Duodenal mucosa (tissue), 2 donors: ENCODE measurements around the gene ROPN1.
"Not testable (repeated sequence)": the region's sequence is repeated elsewhere in the genome, so short reads cannot be mapped to it uniquely, and the experiment has no call there.

ENCODE experiments used
- H3K27ac ChIP-seq: one replicate; pipeline ENCODE4 v1.7.0; 2013; ENCODE audit warnings: low read depth, low read length
- H3K27me3 ChIP-seq, 2 donors: one replicate each; pipeline ENCODE4 v1.7.0; 2013; ENCODE audit warnings: low read length in 2 of 2, control low read depth in 1 of 2; ENCODE audit not compliant: insufficient read depth in 2 of 2, control insufficient read depth in 1 of 2
- H3K36me3 ChIP-seq, 2 donors: one replicate each; pipeline ENCODE4 v1.7.0; 2013; ENCODE audit warnings: low read length in 2 of 2, control low read depth in 1 of 2; ENCODE audit not compliant: insufficient read depth in 2 of 2, control insufficient read depth in 1 of 2
- H3K4me1 ChIP-seq, 2 donors: one replicate each; pipeline ENCODE4 v1.7.0; 2013; ENCODE audit warnings: low read length in 2 of 2, control low read depth in 1 of 2; ENCODE audit not compliant: insufficient read depth in 2 of 2, control insufficient read depth in 1 of 2
- H3K4me3 ChIP-seq, 2 donors: one replicate each; pipeline ENCODE4 v1.7.0; 2013; ENCODE audit warnings: low read length in 2 of 2, low read depth in 1 of 2
- H3K9ac ChIP-seq, 2 donors: one replicate each; pipeline ENCODE4 v1.7.0; 2013; ENCODE audit warnings: low read length in 2 of 2, low read depth in 1 of 2
- H3K9me3 ChIP-seq, 2 donors: one replicate each; pipeline ENCODE4 v1.7.0; 2013; ENCODE audit warnings: low read length in 2 of 2, control low read depth in 1 of 2; ENCODE audit not compliant: control insufficient read depth in 1 of 2

The ROPN1 gene

DNA sequence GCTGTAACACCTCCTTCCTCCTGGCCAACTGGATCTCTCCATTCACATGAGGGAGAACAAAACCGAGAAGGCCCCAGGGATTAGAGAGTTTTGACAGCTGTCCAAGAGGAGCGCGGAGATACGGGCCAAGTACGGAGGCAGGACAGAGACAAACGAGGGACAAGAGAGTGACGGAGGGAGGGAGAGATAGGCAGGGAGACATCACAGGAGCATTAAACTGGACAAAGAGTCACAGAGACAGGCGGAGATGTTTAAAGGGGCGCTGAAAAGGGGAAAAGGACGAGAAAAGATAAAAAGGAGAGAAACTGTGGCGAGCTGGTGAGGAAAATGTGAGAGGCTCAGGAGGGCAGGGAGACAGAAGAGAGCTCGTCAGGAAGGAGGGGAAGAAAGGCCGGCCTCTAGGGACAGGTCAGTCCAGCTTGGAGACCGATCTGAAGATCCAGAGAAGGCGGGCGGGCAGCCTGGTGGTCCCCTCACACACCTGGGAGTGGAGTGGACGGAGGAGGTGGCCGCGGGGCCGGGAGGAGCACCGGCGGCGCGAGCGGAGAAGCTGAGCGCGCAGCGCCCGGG, 40.5 kb upstream of the ROPN1 start:
- peaks cover 32 to 49% of the 10 kb centered on the region in 2 donors for H3K27me3 ChIP-seq
- no peaks in the 10 kb centered on the region for H3K9me3 ChIP-seq
- no peaks in the 10 kb centered on the region for H3K36me3 ChIP-seq
- no peak overlapping the region for H3K27ac ChIP-seq
- H3K4me1 ChIP-seq: peaks cover 0 to 7% of the 10 kb centered on the region in 2 donors
- peak overlapping the region; percentile 55 to 61 for H3K4me3 ChIP-seq
- peak overlapping the region; percentile 15 to 35 for H3K9ac ChIP-seq

DNA sequence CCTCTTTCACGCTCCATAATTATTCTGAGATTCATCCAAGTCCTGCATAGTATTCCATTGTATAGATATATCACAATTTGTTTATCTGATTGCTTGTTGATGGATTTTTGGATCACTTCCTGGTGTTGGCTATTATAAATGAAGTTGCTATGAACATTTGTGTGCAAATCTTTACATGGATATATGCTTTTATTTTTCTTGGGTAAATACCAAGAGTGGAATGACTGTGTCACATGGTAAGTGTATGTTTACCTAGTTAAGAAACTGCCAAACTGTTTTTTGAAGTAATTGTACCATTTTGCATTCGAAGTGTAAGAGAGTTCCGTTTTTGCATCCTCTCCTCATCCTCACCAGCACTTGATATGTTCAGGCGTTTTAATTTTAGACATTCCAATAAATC, 34.6 kb upstream of the ROPN1 start:
- no peak overlapping the region for H3K27ac ChIP-seq
- no peak overlapping the region for H3K4me3 ChIP-seq
- no peaks in the 10 kb centered on the region for H3K36me3 ChIP-seq
- H3K4me1 ChIP-seq: no peaks in the 10 kb centered on the region
- H3K9me3 ChIP-seq: no peaks in the 10 kb centered on the region
- H3K9ac ChIP-seq: no peak overlapping the region
- peaks cover 3 to 5% of the 10 kb centered on the region in 2 donors for H3K27me3 ChIP-seq

DNA sequence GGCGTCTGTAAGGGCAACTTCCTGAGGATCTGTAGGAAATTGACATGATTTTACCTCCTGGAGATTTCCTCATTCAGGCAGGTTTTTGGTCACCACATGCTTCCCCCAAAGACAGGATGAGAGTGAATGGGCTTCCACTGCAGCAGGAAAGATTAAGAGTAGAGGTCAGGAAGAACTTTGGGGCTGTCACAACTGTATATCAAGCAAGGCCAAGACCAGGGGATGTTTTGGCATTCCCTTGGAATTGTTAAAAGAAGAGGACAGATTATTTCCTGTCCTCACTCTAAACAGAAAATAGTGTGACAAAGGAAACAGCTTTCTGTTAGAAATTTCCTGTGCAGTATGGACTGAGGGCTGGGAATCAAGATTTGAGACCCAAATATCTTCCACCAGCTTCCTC, 31.6 kb upstream of the ROPN1 start:
- H3K4me3 ChIP-seq, H3K27me3 ChIP-seq, H3K36me3 ChIP-seq, H3K9ac ChIP-seq, H3K27ac ChIP-seq, H3K4me1 ChIP-seq, H3K9me3 ChIP-seq: not testable (repeated sequence)

DNA sequence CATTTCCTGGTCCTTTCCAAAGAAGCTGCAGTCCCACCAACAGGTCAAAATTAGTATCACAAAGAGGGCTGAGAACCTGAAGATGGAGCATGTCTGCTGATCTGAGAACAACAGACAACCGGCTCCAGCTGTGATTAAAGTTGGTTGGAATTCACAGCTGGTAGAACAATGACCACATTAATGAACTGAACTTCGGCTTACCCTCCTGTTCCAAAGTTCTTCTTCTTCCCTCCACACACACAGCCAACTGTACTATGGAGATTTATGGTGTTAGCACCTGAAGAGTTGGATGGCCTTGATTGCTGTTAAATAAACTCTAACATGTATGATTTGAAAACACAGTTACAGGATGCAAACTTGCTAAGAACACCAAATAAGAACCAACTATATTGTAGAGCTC, 27.4 kb upstream of the ROPN1 start:
- Histone ChIP-seq H3K36me3 (no peaks in the 10 kb centered on the region), H3K4me1 (no peaks in the 10 kb centered on the region), H3K27me3 (no peaks in the 10 kb centered on the region), H3K4me3 (no peak overlapping the region), H3K9ac (no peak overlapping the region), H3K27ac (no peak overlapping the region), H3K9me3 (no peaks in the 10 kb centered on the region)

DNA sequence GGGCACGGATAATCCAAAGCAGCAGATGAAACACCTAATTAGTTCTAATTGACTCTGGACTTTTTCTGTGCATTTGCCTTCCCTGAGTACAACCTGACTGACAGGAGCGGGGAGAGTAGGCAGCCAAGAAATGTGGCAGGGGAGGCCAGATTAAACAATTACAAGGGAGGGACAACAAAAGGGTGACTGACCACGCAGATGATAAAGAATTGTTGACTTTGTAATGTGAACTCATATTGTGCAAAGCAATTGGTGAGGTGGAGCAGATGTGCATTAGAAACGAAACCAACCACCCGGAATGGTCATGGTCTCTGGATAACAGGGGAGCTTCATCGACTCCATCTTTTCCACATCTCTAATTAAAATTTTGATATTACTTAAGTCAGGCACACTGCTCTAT, 25.6 kb upstream of the ROPN1 start:
- H3K27me3 ChIP-seq, H3K4me1 ChIP-seq, H3K9ac ChIP-seq, H3K4me3 ChIP-seq, H3K9me3 ChIP-seq, H3K36me3 ChIP-seq, H3K27ac ChIP-seq: not testable (repeated sequence)

DNA sequence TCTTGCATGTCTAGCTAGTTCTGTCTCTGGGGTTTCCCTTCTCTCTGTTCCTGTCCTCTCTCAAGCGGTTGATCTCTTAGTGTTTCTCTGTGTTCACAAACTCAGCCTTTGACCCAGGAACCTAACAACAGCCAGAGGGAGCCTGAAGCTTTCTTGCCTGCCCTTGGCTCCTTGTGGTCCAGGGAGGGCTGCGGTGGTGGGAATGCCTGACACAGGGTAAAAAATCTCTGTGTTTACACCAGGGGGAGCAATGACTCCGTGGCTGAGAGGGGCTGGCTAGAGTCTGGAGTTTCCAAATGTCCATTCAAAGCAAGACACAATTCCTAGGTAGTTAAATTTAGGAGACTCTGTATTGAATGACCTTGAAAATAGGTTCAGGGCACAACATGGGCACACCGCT, 24.6 kb upstream of the ROPN1 start:
- H3K36me3 ChIP-seq, H3K27me3 ChIP-seq, H3K27ac ChIP-seq: not testable (repeated sequence)

DNA sequence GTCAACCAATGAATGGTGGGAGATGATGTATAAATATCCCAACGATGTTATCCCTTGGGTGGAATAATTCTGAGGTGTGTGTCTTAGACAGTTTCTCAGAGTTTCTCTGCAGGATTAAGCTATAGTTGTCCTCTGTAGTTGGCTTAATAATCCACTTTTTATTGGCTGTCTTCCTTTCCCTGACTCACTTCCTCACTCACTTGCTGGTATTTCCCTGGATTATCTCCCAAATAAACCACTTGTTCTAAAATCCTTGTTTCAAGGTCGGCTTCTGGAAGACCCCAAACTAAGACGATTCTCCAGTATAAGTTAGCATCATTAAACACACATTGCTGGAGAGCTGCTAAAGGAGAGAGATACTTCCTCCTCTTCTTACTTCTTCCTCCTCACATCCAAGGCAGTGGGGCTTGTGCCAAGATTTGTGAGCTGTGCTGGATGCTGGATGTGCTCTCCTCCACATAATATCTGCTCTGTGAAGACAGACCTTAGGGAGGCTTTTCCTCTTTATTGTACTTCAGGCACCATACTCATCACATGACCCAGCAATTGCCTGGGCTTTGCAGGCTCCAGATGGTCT, 22.5 kb upstream of the ROPN1 start:
- H3K36me3 ChIP-seq: no peaks in the 10 kb centered on the region
- no peak overlapping the region for H3K9ac ChIP-seq
- no peaks in the 10 kb centered on the region for H3K4me1 ChIP-seq
- no peak overlapping the region for H3K27ac ChIP-seq
- H3K27me3 ChIP-seq: no peaks in the 10 kb centered on the region
- H3K9me3 ChIP-seq: no peaks in the 10 kb centered on the region
- no peak overlapping the region for H3K4me3 ChIP-seq

More for the DNA sequence above, 24.6 kb upstream of the ROPN1 start:
- H3K9me3 ChIP-seq, H3K4me3 ChIP-seq, H3K4me1 ChIP-seq, H3K9ac ChIP-seq: not testable (repeated sequence)

DNA sequence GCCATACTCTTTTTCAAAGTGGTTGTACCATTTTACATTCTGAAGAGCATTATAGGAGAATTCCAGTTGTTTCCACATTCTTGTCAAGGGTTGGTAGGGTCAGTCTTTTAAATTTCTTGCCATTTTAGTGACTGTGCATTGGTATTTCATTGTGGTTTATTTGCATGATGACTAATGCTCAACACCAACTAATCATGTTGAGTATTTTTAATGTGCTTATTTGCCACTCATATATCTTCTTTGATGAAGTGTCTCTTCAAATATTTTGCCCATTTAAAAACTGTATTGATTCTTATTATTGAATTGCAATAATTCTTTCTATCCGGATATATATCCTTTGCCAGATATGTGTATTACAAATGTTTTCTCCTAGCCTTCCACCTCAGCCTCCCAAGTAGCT, 16.4 kb upstream of the ROPN1 start:
- H3K27ac ChIP-seq, H3K9me3 ChIP-seq, H3K36me3 ChIP-seq, H3K4me1 ChIP-seq, H3K27me3 ChIP-seq, H3K4me3 ChIP-seq, H3K9ac ChIP-seq: not testable (repeated sequence)

DNA sequence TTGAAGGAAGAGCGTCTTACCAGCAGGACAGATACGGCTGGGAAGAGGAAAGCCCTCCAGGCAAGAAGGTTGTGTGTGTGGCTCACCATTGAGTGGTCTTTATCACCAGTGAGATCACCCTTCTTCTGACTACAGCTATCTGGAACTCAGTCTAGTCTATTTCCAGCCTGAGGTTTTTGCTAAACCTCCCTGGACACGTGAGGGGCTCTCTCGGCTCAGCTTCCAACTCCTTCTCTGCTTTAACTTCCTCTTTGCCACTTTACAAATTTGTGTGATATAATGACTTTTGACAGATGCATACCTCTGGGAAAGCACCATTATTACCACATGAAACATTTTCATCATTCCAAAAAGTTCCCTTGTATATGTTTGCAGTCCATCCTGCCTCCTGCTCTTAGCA, 15.3 kb upstream of the ROPN1 start:
- Histone ChIP-seq H3K4me1 (no peaks in the 10 kb centered on the region), H3K27me3 (peaks cover 0 to 4% of the 10 kb centered on the region in 2 donors), H3K9me3 (no peaks in the 10 kb centered on the region), H3K9ac (no peak overlapping the region), H3K36me3 (no peaks in the 10 kb centered on the region), H3K4me3 (no peak overlapping the region), H3K27ac (no peak overlapping the region)

DNA sequence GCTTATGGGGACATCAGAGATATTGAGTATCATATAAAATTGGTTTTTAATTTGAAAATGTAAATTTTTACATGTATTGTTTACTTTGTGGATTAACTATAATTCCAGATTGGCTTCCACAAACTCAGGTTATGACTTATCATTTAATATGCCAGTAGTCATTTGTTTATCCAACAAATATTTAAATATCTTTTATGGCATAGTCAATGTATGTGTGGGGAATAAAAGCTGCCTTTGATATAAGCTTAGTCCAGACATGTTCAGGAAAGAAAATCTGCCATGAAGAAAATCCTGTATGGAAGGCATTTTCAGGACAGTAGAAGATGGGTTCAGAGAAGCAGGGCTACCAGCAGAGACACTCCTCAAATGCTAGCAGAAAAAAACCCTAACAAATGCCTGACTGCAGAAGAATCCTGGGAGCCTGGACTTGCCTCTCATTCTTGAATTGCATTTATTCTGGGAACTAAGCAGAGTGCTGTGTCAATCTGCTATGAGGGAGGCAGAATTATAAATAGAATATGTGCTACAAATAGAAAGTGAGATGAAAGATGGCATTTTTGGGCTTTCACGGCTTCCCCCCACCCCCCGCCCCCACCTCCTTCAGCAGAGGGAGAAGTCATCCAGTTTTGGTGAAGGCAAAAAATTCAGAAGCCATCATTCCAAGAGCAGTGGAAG, 10.6 kb upstream of the ROPN1 start:
- not testable (repeated sequence) for H3K9ac ChIP-seq, H3K4me3 ChIP-seq, H3K36me3 ChIP-seq, H3K9me3 ChIP-seq, H3K4me1 ChIP-seq, H3K27ac ChIP-seq, H3K27me3 ChIP-seq
